HepG2 (cell line): Measurements from ENCODE around the gene MRPS25. TPM values are rescaled to one million over a fixed set of nuclear protein-coding genes. Genes with fewer than 3 reads are reported as not detected.

Experiments
- ATAC-seq: fragments of 200-7000 bp; cut with Tn5 transposase; 3 replicates; pipeline ENCODE4 v1.9.1; 2020; ENCODE audit warnings: mild to moderate bottlenecking, moderate library complexity
- BruUV-seq: library from RNA; stranded (reverse); fragments of 400-500 nt; replicated peaks from 2 replicates; lab custom pipeline; 2021; lab: Mats Ljungman, UMichigan
- CTCF ChIA-PET: fragments of 300-600 bp; formaldehyde crosslinking; extraction: SDS; loops from one replicate; lab custom pipeline; 2021; ENCODE audit warnings: low total read pairs, inconsistent platforms, low intra/inter-chr PET ratio; lab: Yijun Ruan, JAX
- POLR2A ChIA-PET: fragments of 350-600 bp; sonication (Branson Sonifier 250); formaldehyde crosslinking; loops from one replicate; lab custom pipeline; 2020; ENCODE audit warnings: antibody characterized with exemption, inconsistent platforms; lab: Yijun Ruan, JAX
- DNase-seq: peaks from one replicate; pipeline ENCODE4 v3.0.0-alpha.2; 2015; ENCODE audit warnings: low spot score
- FAIRE-seq: peaks from 3 replicates; lab custom pipeline; 2011; peaks lifted over from hg19 to GRCh38; lab: Jason Lieb, UNC
- H2AFZ ChIP-seq: one replicate; pipeline ENCODE4 v1.6.1; 2011; ENCODE audit warnings: low read length, inconsistent platforms
- H3K27ac ChIP-seq: fragments of 300-600 bp; 3 replicates; pipeline ENCODE4 v1.8.0; 2011; ENCODE audit warnings: mixed run types, mild to moderate bottlenecking, mixed read lengths, low read length, inconsistent platforms; ENCODE audit not compliant: insufficient read depth; ENCODE audit errors: extremely low read length
- H3K27me3 ChIP-seq, 2 experiments: fragments of 200-600 bp in 1 of 2; 2 replicates in 1 of 2; 3 replicates in 1 of 2; pipeline versions ENCODE4 v1.6.0 to v1.8.0; 2011; ENCODE audit warnings: low read length in 2 of 2, mild to moderate bottlenecking in 2 of 2, moderate library complexity in 2 of 2, inconsistent platforms in 1 of 2; ENCODE audit not compliant: insufficient read depth in 2 of 2, control insufficient read depth in 1 of 2
- H3K36me3 ChIP-seq, 2 experiments: fragments of 200-600 bp in 1 of 2; replicated peaks in 1 of 2; 2 replicates in 1 of 2; 3 replicates in 1 of 2; pipeline versions ENCODE4 v1.5.1 to v1.8.0; 2011; ENCODE audit warnings: low read length in 2 of 2, inconsistent platforms in 1 of 2; ENCODE audit not compliant: insufficient read depth in 2 of 2, control insufficient read depth in 1 of 2
- H3K4me1 ChIP-seq: 2 replicates; pipeline ENCODE4 v1.5.1; 2012; ENCODE audit warnings: low read length, inconsistent platforms; ENCODE audit not compliant: insufficient read depth
- H3K4me2 ChIP-seq: 2 replicates; pipeline ENCODE4 v1.6.0; 2011; ENCODE audit warnings: low read depth, low read length, inconsistent platforms
- H3K4me3 ChIP-seq, 3 experiments: fragments of 200-600 bp in 1 of 3; sonication (generic), shearing (Covaris generic) in 1 of 3; replicated peaks in 1 of 3; 2 replicates each; pipeline ENCODE4 v1.5.1; 2011 to 2016; ENCODE audit warnings: low read length in 3 of 3, inconsistent platforms in 2 of 3, low read depth in 2 of 3, mild to moderate bottlenecking in 2 of 3, control low read depth in 1 of 3, mixed read lengths in 1 of 3; ENCODE audit not compliant: insufficient read depth in 1 of 3
- H3K79me2 ChIP-seq: one replicate; pipeline ENCODE4 v1.6.1; 2011; ENCODE audit warnings: low read length, inconsistent platforms; ENCODE audit not compliant: insufficient read depth
- H3K9ac ChIP-seq: 2 replicates; pipeline ENCODE4 v1.6.0; 2011; ENCODE audit warnings: mild to moderate bottlenecking, low read depth, low read length, inconsistent platforms; ENCODE audit not compliant: insufficient read depth
- H3K9me3 ChIP-seq: 2 replicates; pipeline ENCODE4 v1.5.1; 2012; ENCODE audit warnings: mild to moderate bottlenecking, low read length
- H4K20me1 ChIP-seq: 2 replicates; pipeline ENCODE4 v1.6.0; 2011; ENCODE audit warnings: inconsistent platforms, mild to moderate bottlenecking, low read length, moderate library complexity; ENCODE audit not compliant: insufficient read depth
- BORCS8-MEF2B ChIP-seq: sonication (generic); formaldehyde crosslinking; IDR thresholded peaks from 2 replicates; pipeline ENCODE4 v1.8.0; 2022; ENCODE audit warnings: mild to moderate bottlenecking, missing genetic modification reagents
- GMEB2 ChIP-seq: IDR thresholded peaks from 2 replicates; pipeline ENCODE4 v1.6.1; 2016; ENCODE audit warnings: missing biosample characterization, missing genetic modification reagents, low read depth
- LCORL ChIP-seq, 2 experiments: fragments of 450-650 bp in 1 of 2; sonication (generic) in 1 of 2; formaldehyde crosslinking in 1 of 2; IDR thresholded peaks; 2 replicates each; pipeline versions ENCODE4 v1.5.0 to v1.6.1; 2017 to 2020; ENCODE audit warnings: antibody characterized with exemption in 1 of 2, missing genetic modification reagents in 1 of 2
- MTA1 ChIP-seq: sonication (generic); formaldehyde crosslinking; IDR thresholded peaks from 2 replicates; pipeline ENCODE4 v1.4.0; 2020; ENCODE audit warnings: missing genetic modification reagents, mild to moderate bottlenecking, borderline replicate concordance
- RARA ChIP-seq: IDR thresholded peaks from 2 replicates; pipeline ENCODE4 v1.6.1; 2016; ENCODE audit warnings: missing genetic modification reagents, missing compliant biosample characterization
- TFDP2 ChIP-seq: sonication (generic); formaldehyde crosslinking; IDR thresholded peaks from 2 replicates; pipeline ENCODE4 v1.4.0; 2020; ENCODE audit warnings: missing genetic modification reagents
- ZNF512 ChIP-seq: sonication (generic); formaldehyde crosslinking; IDR thresholded peaks from 2 replicates; pipeline ENCODE4 v1.4.0; 2020; ENCODE audit warnings: mild to moderate bottlenecking, missing genetic modification reagents
- ZNF563 ChIP-seq: sonication (generic); formaldehyde crosslinking; IDR thresholded peaks from 2 replicates; pipeline ENCODE4 v1.8.0; 2022; ENCODE audit warnings: mild to moderate bottlenecking, moderate library complexity, missing genetic modification reagents
- ZNF589 ChIP-seq: sonication (generic); formaldehyde crosslinking; conservative IDR thresholded peaks from 2 replicates; pipeline ENCODE4 v1.8.0; 2022; ENCODE audit warnings: mild to moderate bottlenecking, moderate library complexity, missing genetic modification reagents
- WGBS: methylation state at CpG from one replicate; pipeline ENCODE4 v1.1.6; 2017; ENCODE audit warnings: low lambda C conversion rate; 5-methylcytosine and 5-hydroxymethylcytosine counted together
- in situ Hi-C: cut with HindIII; loops from 2 replicates; pipeline ENCODE4 v1.10.0; 2017; ENCODE audit warnings: low pct_unique_long_range_greater_than_20kb; ENCODE audit not compliant: extremely low pct_ligation_motif_present
- intact Hi-C: fragments of 100-400 bp; cut with micrococcal nuclease; formaldehyde crosslinking; loops from one replicate; pipeline ENCODE4 v1.10.0; 2022; ENCODE audit not compliant: unreplicated experiment
- polyA plus RNA-seq, 8 experiments: library from polyadenylated mRNA; depleted of rRNA in 3 of 8; stranded (reverse) in 7 of 8; unstranded in 1 of 8; fragments of >200 nt; fragmentation: Illumina TruSeq in 4 of 8; extraction: Trizol in 4 of 8; gene quantifications; 2 replicates each; pipeline versions ENCODE4 v1.2.1 to v1.2.3, GENCODE V29; 2011 to 2016; ENCODE audit warnings: low read depth in 4 of 8, missing spikeins in 1 of 8, mixed read lengths in 1 of 8; ENCODE audit not compliant: insufficient read depth in 1 of 8
- total RNA-seq, 5 experiments: library from RNA; depleted of rRNA; stranded (reverse); fragments of >200 nt; fragmentation: Illumina TruSeq; extraction: Trizol; gene quantifications; 2 replicates each; pipeline ENCODE4 v1.2.3, GENCODE V29; 2016; ENCODE audit warnings: low read depth in 1 of 5

Gene MRPS25
- total and polyA plus RNA-seq, 2 of the 13 experiments (the other 11 are each of a cell fraction or from before 2014, with no cell fraction given): 60.1 to 74.3 TPM

GRCh38 chr3:15015456-15015855 is 49.7 kb downstream of the MRPS25 start:
- Histone ChIP-seq H3K9me3 (no peaks in the 10 kb centered on the region), H2AFZ (no peak overlapping the region), H3K27ac (no peak overlapping the region), H3K27me3 (no peaks in the 10 kb centered on the region), H3K9ac (no peak overlapping the region), H3K79me2 (no peaks in the 10 kb centered on the region), H3K4me2 (no peak overlapping the region), H4K20me1 (no peaks in the 10 kb centered on the region), H3K4me1 (no peaks in the 10 kb centered on the region), H3K36me3 (peaks cover 19 to 67% of the 10 kb centered on the region in 2 experiments)
- DNase-seq (no peak), FAIRE-seq (no peak), ATAC-seq (no peak)
- intact Hi-C loops: no loop called here
- BruUV-seq: no TSS peak
- in situ Hi-C loops: no loop called here
- CTCF ChIA-PET: no interaction called here
- 92% methylated on average over 4 of the region's 4 CpGs for WGBS
- TF ChIP-seq BORCS8-MEF2B (CRISPR knock-in tag): no peak
- TF ChIP-seq GMEB2 (CRISPR knock-in tag): no peak
- TF ChIP-seq, all 625 proteins: peak for 0
- H3K4me3 ChIP-seq: no peak overlapping the region
- POLR2A ChIA-PET: no interaction called here

GRCh38 chr3:15014606-15015328 is 50.3 kb downstream of the MRPS25 start:
- 97% methylated on average over 3 of the region's 3 CpGs for WGBS
- no peaks in the 10 kb centered on the region for H3K4me1 ChIP-seq
- no TSS peak for BruUV-seq
- ChIA-PET CTCF (no interaction called here), POLR2A (no interaction called here)
- no peaks in the 10 kb centered on the region for H4K20me1 ChIP-seq
- H3K27me3 ChIP-seq: no peaks in the 10 kb centered on the region
- TF ChIP-seq ZNF512 (no peak), ZNF589 (CRISPR knock-in tag) (no peak), ZNF563 (CRISPR knock-in tag) (no peak), TFDP2 (CRISPR knock-in tag) (no peak), MTA1 (CRISPR knock-in tag) (no peak), RARA (CRISPR knock-in tag) (no peak), LCORL (IDR thresholded peaks at IDR 0.05) (no peak), LCORL (CRISPR knock-in tag; IDR thresholded peaks at IDR 0.05) (no peak)
- no peak overlapping the region for H3K9ac ChIP-seq
- in situ Hi-C loops (no loop called here), intact Hi-C loops (no loop called here)
- DNase-seq (no peak), ATAC-seq (no peak), FAIRE-seq (no peak)
- H2AFZ ChIP-seq: no peak overlapping the region
- H3K4me2 ChIP-seq: no peak overlapping the region
- no peaks in the 10 kb centered on the region for H3K9me3 ChIP-seq
- no peak overlapping the region for H3K4me3 ChIP-seq
- no peaks in the 10 kb centered on the region for H3K79me2 ChIP-seq
- peaks cover 16 to 60% of the 10 kb centered on the region in 2 experiments for H3K36me3 ChIP-seq
- no peak overlapping the region for H3K27ac ChIP-seq
